Measurements from ENCODE around the gene GRIK2. TPM values are rescaled to one million over a fixed set of nuclear protein-coding genes. Genes with fewer than 3 reads are reported as not detected.
A peak's percentile ranks its signal among the peaks of the same experiment; 100 is the strongest.

GRIK2 gene
- total RNA-seq, 1 donor from 2014 or later = 3.7 TPM

GRCh38 chr6:101450901-101451300 lies 57.4 kb downstream of the GRIK2 start:
- no peak overlapping the region for H3K9ac ChIP-seq (ENCODE audit: low read depth in 1 of 3, low read length in 3 of 3)

GRCh38 chr6:101451981-101452380 lies 58.5 kb downstream of the GRIK2 start:
- no peak overlapping the region for H3K9ac ChIP-seq (ENCODE audit: low read depth in 1 of 3, low read length in 3 of 3)
- H3K27ac ChIP-seq (ENCODE audit: low read depth, low read length) = no peak overlapping the region

More at GRCh38 chr6:101450901-101451300, 57.4 kb downstream of the GRIK2 start:
- Histone ChIP-seq H3K4me3 (ENCODE audit: low read length in 3 of 3) (no peak overlapping the region), H3K27me3 (ENCODE audit: control insufficient read depth in 3 of 3, insufficient read depth in 3 of 3, low read length in 3 of 3) (no peaks in the 10 kb centered on the region), H3K27ac (ENCODE audit: low read depth, low read length) (no peak overlapping the region), H3K36me3 (ENCODE audit: control insufficient read depth in 3 of 3, insufficient read depth in 3 of 3, low read length in 3 of 3) (no peaks in the 10 kb centered on the region), H3K4me1 (ENCODE audit: control insufficient read depth in 3 of 3, insufficient read depth in 3 of 3, low read length in 3 of 3) (no peaks in the 10 kb centered on the region), H3K9me3 (ENCODE audit: control insufficient read depth in 3 of 3, low read length in 3 of 3) (no peaks in the 10 kb centered on the region)

DNA sequence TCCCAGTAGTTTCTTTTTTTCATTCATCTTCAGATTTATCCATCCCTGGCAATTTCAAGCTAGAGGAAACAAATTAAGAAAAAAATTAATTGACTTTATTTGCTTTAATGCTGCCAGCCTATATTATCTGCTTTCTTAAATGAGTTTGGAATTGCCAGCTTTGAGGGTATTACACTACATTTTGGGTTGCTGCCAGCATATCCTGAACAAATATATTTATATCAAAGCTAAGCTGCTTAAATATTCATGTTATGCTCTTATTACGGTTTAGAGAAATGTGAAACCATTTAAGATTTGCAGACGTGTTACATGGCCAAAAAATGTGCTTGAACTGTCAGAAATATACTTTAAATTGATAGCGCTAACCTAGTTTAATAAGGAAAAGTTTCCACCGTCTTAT lies 59.7 kb downstream of the GRIK2 start:
- H3K27ac ChIP-seq (ENCODE audit: low read depth, low read length) = no peak overlapping the region
- no peaks in the 10 kb centered on the region for H3K9me3 ChIP-seq (ENCODE audit: control insufficient read depth in 3 of 3, low read length in 3 of 3)
- H3K4me1 ChIP-seq (ENCODE audit: control insufficient read depth in 3 of 3, insufficient read depth in 3 of 3, low read length in 3 of 3) = no peaks in the 10 kb centered on the region
- H3K36me3 ChIP-seq (ENCODE audit: control insufficient read depth in 3 of 3, insufficient read depth in 3 of 3, low read length in 3 of 3) = no peaks in the 10 kb centered on the region
- no peak overlapping the region for H3K9ac ChIP-seq (ENCODE audit: low read depth in 1 of 3, low read length in 3 of 3)
- no peaks in the 10 kb centered on the region for H3K27me3 ChIP-seq (ENCODE audit: control insufficient read depth in 3 of 3, insufficient read depth in 3 of 3, low read length in 3 of 3)
- H3K4me3 ChIP-seq (ENCODE audit: low read length in 3 of 3) = peak overlapping the region in 1 of 3 donors; percentile 11

More at GRCh38 chr6:101451981-101452380, 58.5 kb downstream of the GRIK2 start:
- H3K27me3 ChIP-seq (ENCODE audit: control insufficient read depth in 3 of 3, insufficient read depth in 3 of 3, low read length in 3 of 3) = no peaks in the 10 kb centered on the region
- H3K4me1 ChIP-seq (ENCODE audit: control insufficient read depth in 3 of 3, insufficient read depth in 3 of 3, low read length in 3 of 3) = no peaks in the 10 kb centered on the region
- H3K36me3 ChIP-seq (ENCODE audit: control insufficient read depth in 3 of 3, insufficient read depth in 3 of 3, low read length in 3 of 3) = no peaks in the 10 kb centered on the region
- H3K4me3 ChIP-seq (ENCODE audit: low read length in 3 of 3) = no peak overlapping the region
- no peaks in the 10 kb centered on the region for H3K9me3 ChIP-seq (ENCODE audit: control insufficient read depth in 3 of 3, low read length in 3 of 3)

DNA sequence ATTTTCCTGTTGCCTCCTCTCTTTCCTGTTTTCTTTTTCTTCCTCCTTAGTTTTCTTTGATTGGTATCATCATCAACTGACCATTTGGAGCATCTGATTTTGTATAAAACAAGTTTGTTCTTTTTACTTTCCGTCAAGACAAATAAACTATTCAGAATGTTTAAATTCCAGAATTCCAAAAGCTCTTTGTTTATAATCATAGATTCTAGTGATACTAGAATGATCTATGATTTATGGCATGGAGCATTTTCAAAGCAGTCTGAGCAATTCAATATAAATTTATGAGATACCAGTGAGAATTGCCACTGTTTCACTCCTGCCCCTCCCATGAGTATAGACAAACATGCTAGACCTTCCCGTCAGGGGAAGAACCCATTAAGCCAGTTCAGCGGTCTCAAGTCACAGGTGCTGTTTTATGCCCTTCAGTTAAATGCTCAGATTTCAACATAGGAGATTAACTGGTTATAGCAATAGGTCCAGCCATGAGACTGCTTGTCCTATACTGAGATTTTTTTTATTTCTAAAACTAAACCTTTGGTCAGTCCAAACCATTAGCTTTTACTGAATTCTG lies 60.7 kb downstream of the GRIK2 start:
- H3K36me3 ChIP-seq (ENCODE audit: control insufficient read depth in 3 of 3, insufficient read depth in 3 of 3, low read length in 3 of 3) = no peaks in the 10 kb centered on the region
- no peak overlapping the region for H3K27ac ChIP-seq (ENCODE audit: low read depth, low read length)
- peak overlapping the region in 1 of 3 donors; percentile 11 for H3K4me3 ChIP-seq (ENCODE audit: low read length in 3 of 3)
- no peaks in the 10 kb centered on the region for H3K4me1 ChIP-seq (ENCODE audit: control insufficient read depth in 3 of 3, insufficient read depth in 3 of 3, low read length in 3 of 3)
- no peaks in the 10 kb centered on the region for H3K27me3 ChIP-seq (ENCODE audit: control insufficient read depth in 3 of 3, insufficient read depth in 3 of 3, low read length in 3 of 3)
- no peak overlapping the region for H3K9ac ChIP-seq (ENCODE audit: low read depth in 1 of 3, low read length in 3 of 3)
- H3K9me3 ChIP-seq (ENCODE audit: control insufficient read depth in 3 of 3, low read length in 3 of 3) = no peaks in the 10 kb centered on the region

- Histone ChIP-seq H3K36me3 (ENCODE audit: control insufficient read depth in 3 of 3, insufficient read depth in 3 of 3, low read length in 3 of 3) (no peaks in the 10 kb centered on the region), H3K4me1 (ENCODE audit: control insufficient read depth in 3 of 3, insufficient read depth in 3 of 3, low read length in 3 of 3) (no peaks in the 10 kb centered on the region), H3K27ac (ENCODE audit: low read depth, low read length) (no peak overlapping the region), H3K4me3 (ENCODE audit: low read length in 3 of 3) (no peak overlapping the region), H3K27me3 (ENCODE audit: control insufficient read depth in 3 of 3, insufficient read depth in 3 of 3, low read length in 3 of 3) (no peaks in the 10 kb centered on the region), H3K9me3 (ENCODE audit: control insufficient read depth in 3 of 3, low read length in 3 of 3) (no peaks in the 10 kb centered on the region), H3K9ac (ENCODE audit: low read depth in 1 of 3, low read length in 3 of 3) (no peak overlapping the region)
Measured at GRCh38 chr6:101458336-101458735, 64.8 kb downstream of the GRIK2 start.

- Histone ChIP-seq H3K4me1 (ENCODE audit: control insufficient read depth in 3 of 3, insufficient read depth in 3 of 3, low read length in 3 of 3) (no peaks in the 10 kb centered on the region), H3K36me3 (ENCODE audit: control insufficient read depth in 3 of 3, insufficient read depth in 3 of 3, low read length in 3 of 3) (no peaks in the 10 kb centered on the region), H3K4me3 (ENCODE audit: low read length in 3 of 3) (no peak overlapping the region), H3K9me3 (ENCODE audit: control insufficient read depth in 3 of 3, low read length in 3 of 3) (no peaks in the 10 kb centered on the region), H3K9ac (ENCODE audit: low read depth in 1 of 3, low read length in 3 of 3) (no peak overlapping the region), H3K27me3 (ENCODE audit: control insufficient read depth in 3 of 3, insufficient read depth in 3 of 3, low read length in 3 of 3) (no peaks in the 10 kb centered on the region), H3K27ac (ENCODE audit: low read depth, low read length) (no peak overlapping the region)
Measured at GRCh38 chr6:101458826-101459225, 65.3 kb downstream of the GRIK2 start.

DNA sequence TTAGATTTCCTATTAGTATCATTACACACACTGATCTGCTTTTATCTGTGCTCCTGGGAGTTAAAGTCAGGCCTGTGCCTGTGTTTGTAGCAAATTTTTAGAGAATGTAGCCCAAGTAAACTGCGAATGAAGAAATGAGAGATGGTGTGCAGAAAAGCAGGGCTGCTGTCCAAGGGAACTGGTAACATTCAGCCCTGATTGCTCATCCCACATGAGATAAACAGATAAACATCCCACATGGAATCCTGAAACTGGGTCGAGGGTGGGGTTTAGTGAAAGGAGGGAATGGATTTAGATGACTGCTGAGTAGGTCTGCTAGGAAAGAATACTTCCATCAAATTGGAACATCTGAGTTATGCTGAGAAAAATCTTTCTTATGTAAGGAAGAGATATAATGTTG lies 69.1 kb downstream of the GRIK2 start:
- Histone ChIP-seq H3K4me3 (ENCODE audit: low read length in 3 of 3) (no peak overlapping the region), H3K9ac (ENCODE audit: low read depth in 1 of 3, low read length in 3 of 3) (no peak overlapping the region), H3K4me1 (ENCODE audit: control insufficient read depth in 3 of 3, insufficient read depth in 3 of 3, low read length in 3 of 3) (no peaks in the 10 kb centered on the region), H3K27me3 (ENCODE audit: control insufficient read depth in 3 of 3, insufficient read depth in 3 of 3, low read length in 3 of 3) (no peaks in the 10 kb centered on the region), H3K27ac (ENCODE audit: low read depth, low read length) (no peak overlapping the region), H3K36me3 (ENCODE audit: control insufficient read depth in 3 of 3, insufficient read depth in 3 of 3, low read length in 3 of 3) (no peaks in the 10 kb centered on the region), H3K9me3 (ENCODE audit: control insufficient read depth in 3 of 3, low read length in 3 of 3) (no peaks in the 10 kb centered on the region)

DNA sequence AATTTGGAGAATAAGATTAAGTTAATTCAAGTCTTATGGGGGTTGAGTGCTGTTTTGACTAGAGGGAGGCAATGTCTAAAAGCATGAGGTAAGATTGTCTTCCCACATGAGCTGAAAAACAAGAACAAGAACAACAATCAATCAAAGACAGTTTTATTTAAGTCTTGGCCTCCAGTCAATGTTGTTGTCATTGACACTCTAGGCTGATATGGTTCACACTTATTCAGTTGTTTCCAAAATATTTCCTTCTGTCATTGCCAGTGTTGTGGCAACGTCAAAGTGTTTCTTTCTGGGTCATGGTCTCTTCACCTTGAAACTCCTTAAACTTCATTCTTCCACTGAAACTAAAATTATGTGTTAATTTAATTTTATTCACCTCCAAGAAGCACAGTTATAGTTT lies 72.4 kb downstream of the GRIK2 start:
- Histone ChIP-seq H3K27ac (ENCODE audit: low read depth, low read length) (no peak overlapping the region), H3K36me3 (ENCODE audit: control insufficient read depth in 3 of 3, insufficient read depth in 3 of 3, low read length in 3 of 3) (no peaks in the 10 kb centered on the region), H3K9ac (ENCODE audit: low read depth in 1 of 3, low read length in 3 of 3) (no peak overlapping the region), H3K4me1 (ENCODE audit: control insufficient read depth in 3 of 3, insufficient read depth in 3 of 3, low read length in 3 of 3) (no peaks in the 10 kb centered on the region), H3K4me3 (ENCODE audit: low read length in 3 of 3) (no peak overlapping the region), H3K9me3 (ENCODE audit: control insufficient read depth in 3 of 3, low read length in 3 of 3) (no peaks in the 10 kb centered on the region), H3K27me3 (ENCODE audit: control insufficient read depth in 3 of 3, insufficient read depth in 3 of 3, low read length in 3 of 3) (no peaks in the 10 kb centered on the region)

DNA sequence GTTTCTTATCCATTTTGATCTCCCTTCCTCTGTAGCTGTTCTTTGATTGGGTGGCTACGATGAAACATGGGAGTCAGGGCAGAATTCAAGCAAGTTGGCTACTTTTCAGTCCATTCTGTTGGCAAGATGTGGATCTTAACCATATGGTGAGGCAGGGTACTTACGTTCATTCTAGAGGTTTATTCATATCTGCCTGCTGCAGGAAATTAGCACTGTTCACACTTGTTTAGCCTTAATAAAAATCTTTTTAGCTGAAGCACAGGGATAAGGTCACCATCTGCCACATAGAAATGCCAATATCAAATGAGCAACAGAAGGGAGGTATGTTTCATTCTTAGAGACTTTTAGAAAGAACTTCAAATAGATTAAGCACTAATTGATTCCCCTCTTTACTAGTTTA lies 83.9 kb downstream of the GRIK2 start:
- H3K9me3 ChIP-seq (ENCODE audit: control insufficient read depth in 3 of 3, low read length in 3 of 3) = no peaks in the 10 kb centered on the region
- no peak overlapping the region for H3K27ac ChIP-seq (ENCODE audit: low read depth, low read length)
- H3K27me3 ChIP-seq (ENCODE audit: control insufficient read depth in 3 of 3, insufficient read depth in 3 of 3, low read length in 3 of 3) = no peaks in the 10 kb centered on the region
- H3K9ac ChIP-seq (ENCODE audit: low read depth in 1 of 3, low read length in 3 of 3) = no peak overlapping the region
- H3K36me3 ChIP-seq (ENCODE audit: control insufficient read depth in 3 of 3, insufficient read depth in 3 of 3, low read length in 3 of 3) = no peaks in the 10 kb centered on the region
- no peaks in the 10 kb centered on the region for H3K4me1 ChIP-seq (ENCODE audit: control insufficient read depth in 3 of 3, insufficient read depth in 3 of 3, low read length in 3 of 3)
- no peak overlapping the region for H3K4me3 ChIP-seq (ENCODE audit: low read length in 3 of 3)

GRCh38 chr6:101478891-101479290 lies 85.4 kb downstream of the GRIK2 start:
- H3K27me3 ChIP-seq (ENCODE audit: control insufficient read depth in 3 of 3, insufficient read depth in 3 of 3, low read length in 3 of 3) = no peaks in the 10 kb centered on the region
- no peaks in the 10 kb centered on the region for H3K36me3 ChIP-seq (ENCODE audit: control insufficient read depth in 3 of 3, insufficient read depth in 3 of 3, low read length in 3 of 3)
- H3K4me3 ChIP-seq (ENCODE audit: low read length in 3 of 3) = no peak overlapping the region
- no peaks in the 10 kb centered on the region for H3K9me3 ChIP-seq (ENCODE audit: control insufficient read depth in 3 of 3, low read length in 3 of 3)
- H3K9ac ChIP-seq (ENCODE audit: low read depth in 1 of 3, low read length in 3 of 3) = no peak overlapping the region
- H3K4me1 ChIP-seq (ENCODE audit: control insufficient read depth in 3 of 3, insufficient read depth in 3 of 3, low read length in 3 of 3) = no peaks in the 10 kb centered on the region
- H3K27ac ChIP-seq (ENCODE audit: low read depth, low read length) = no peak overlapping the region

Data from skeletal muscle tissue (tissue), 4 donors.